GM19468 (cell line): ENCODE data around the gene VPS39.
"Not testable (repeated sequence)": the region's sequence is repeated elsewhere in the genome, so short reads cannot be mapped to it uniquely, and the experiment has no call there.

ENCODE experiments used
- ATAC-seq: cut with Tn5 transposase; IDR thresholded peaks from one replicate; pipeline ENCODE4 v1.9.1; 2021; ENCODE audit warnings: mild to moderate bottlenecking, moderate library complexity, moderate number of reproducible peaks; ENCODE audit not compliant: unreplicated experiment; ENCODE audit errors: extremely low read depth

Gene VPS39

GRCh38 chr15:42207674-42208579, at the start of gene VPS39:
TSS of gene VPS39 (minus strand) at chr15:42208304. CDS start at chr15:42208153, 151 bp downstream.
- ATAC-seq = peak; percentile 52

- no peak for ATAC-seq
Measured at GRCh38 chr15:42253300-42253699, 45.2 kb upstream of the VPS39 start.

- no peak for ATAC-seq
Measured at GRCh38 chr15:42240823-42241222, 32.7 kb upstream of the VPS39 start.

- ATAC-seq = no peak
Measured at GRCh38 chr15:42239528-42240182, 31.6 kb upstream of the VPS39 start.

GRCh38 chr15:42233107-42233506, 25.0 kb upstream of the VPS39 start:
- ATAC-seq = no peak

GRCh38 chr15:42232606-42233005, 24.5 kb upstream of the VPS39 start:
- no peak for ATAC-seq

- ATAC-seq = no peak
Measured at GRCh38 chr15:42231088-42231487, 23.0 kb upstream of the VPS39 start.

GRCh38 chr15:42228981-42229380, 20.9 kb upstream of the VPS39 start:
- ATAC-seq = not testable (repeated sequence)

- ATAC-seq = no peak
Measured at GRCh38 chr15:42228036-42228435, 19.9 kb upstream of the VPS39 start.

- ATAC-seq = no peak
Measured at GRCh38 chr15:42226648-42227047, 18.5 kb upstream of the VPS39 start.

GRCh38 chr15:42220216-42220615, 12.1 kb upstream of the VPS39 start:
- no peak for ATAC-seq

GRCh38 chr15:42218953-42219592, 11.0 kb upstream of the VPS39 start:
- no peak for ATAC-seq

- no peak for ATAC-seq
Measured at GRCh38 chr15:42217568-42217967, 9.5 kb upstream of the VPS39 start.

- no peak for ATAC-seq
Measured at GRCh38 chr15:42215913-42216829, 8.1 kb upstream of the VPS39 start.

GRCh38 chr15:42214600-42214999, 6.5 kb upstream of the VPS39 start:
- ATAC-seq = no peak

GRCh38 chr15:42213511-42213910, 5.4 kb upstream of the VPS39 start:
- no peak for ATAC-seq

- no peak for ATAC-seq
Measured at GRCh38 chr15:42210696-42211095, 2.6 kb upstream of the VPS39 start.

GRCh38 chr15:42206406-42206805, 1.7 kb downstream of the VPS39 start:
- no peak for ATAC-seq

- ATAC-seq = no peak
Measured at GRCh38 chr15:42203891-42204290, 4.2 kb downstream of the VPS39 start.

- no peak for ATAC-seq
Measured at GRCh38 chr15:42202653-42203052, 5.5 kb downstream of the VPS39 start.
